ENCODE results near the gene AEBP2. TPM values are rescaled to one million over a fixed set of nuclear protein-coding genes. Genes with fewer than 3 reads are reported as not detected.
"Not testable (repeated sequence)": the region's sequence is repeated elsewhere in the genome, so short reads cannot be mapped to it uniquely, and the experiment has no call there.

Gene AEBP2
- 21.7 and 61.7 TPM in 2 replicates for total RNA-seq

GRCh38 chr12:19439059-19440018, at the start of gene AEBP2:
Gene AEBP2 (plus strand): TSS chr12:19439492. CDS start chr12:19439700, 208 bp downstream.
- peak; percentile 80 for DNase-seq (ENCODE audit: low read depth)

GRCh38 chr12:19390051-19390598, 49.2 kb upstream of the AEBP2 start:
- peak; percentile 65 for DNase-seq (ENCODE audit: low read depth)

- not testable (repeated sequence) for DNase-seq (ENCODE audit: low read depth)
Observed at GRCh38 chr12:19392644-19393043, 46.6 kb upstream of the AEBP2 start.

- no peak for DNase-seq (ENCODE audit: low read depth)
Observed at GRCh38 chr12:19394385-19394784, 44.9 kb upstream of the AEBP2 start.

- no peak for DNase-seq (ENCODE audit: low read depth)
Observed at GRCh38 chr12:19397534-19397933, 41.8 kb upstream of the AEBP2 start.

- DNase-seq (ENCODE audit: low read depth): no peak
Observed at GRCh38 chr12:19398376-19399363, 40.6 kb upstream of the AEBP2 start.

GRCh38 chr12:19400649-19401285, 38.5 kb upstream of the AEBP2 start:
- not testable (repeated sequence) for DNase-seq (ENCODE audit: low read depth)

GRCh38 chr12:19402211-19402610, 37.1 kb upstream of the AEBP2 start:
- DNase-seq (ENCODE audit: low read depth): no peak

GRCh38 chr12:19402743-19403431, 36.4 kb upstream of the AEBP2 start:
- peak; percentile 60 for DNase-seq (ENCODE audit: low read depth)

- no peak for DNase-seq (ENCODE audit: low read depth)
Observed at GRCh38 chr12:19404242-19404880, 34.9 kb upstream of the AEBP2 start.

- no peak for DNase-seq (ENCODE audit: low read depth)
Observed at GRCh38 chr12:19409376-19409775, 29.9 kb upstream of the AEBP2 start.

- DNase-seq (ENCODE audit: low read depth): no peak
Observed at GRCh38 chr12:19410211-19410610, 29.1 kb upstream of the AEBP2 start.

- no peak for DNase-seq (ENCODE audit: low read depth)
Observed at GRCh38 chr12:19410629-19411185, 28.6 kb upstream of the AEBP2 start.

- no peak for DNase-seq (ENCODE audit: low read depth)
Observed at GRCh38 chr12:19411234-19412204, 27.8 kb upstream of the AEBP2 start.

- DNase-seq (ENCODE audit: low read depth): no peak
Observed at GRCh38 chr12:19412844-19413243, 26.4 kb upstream of the AEBP2 start.

GRCh38 chr12:19413582-19413981, 25.7 kb upstream of the AEBP2 start:
- DNase-seq (ENCODE audit: low read depth): not testable (repeated sequence)

GRCh38 chr12:19415563-19415962, 23.7 kb upstream of the AEBP2 start:
- DNase-seq (ENCODE audit: low read depth): no peak

- DNase-seq (ENCODE audit: low read depth): no peak
Observed at GRCh38 chr12:19419086-19419485, 20.2 kb upstream of the AEBP2 start.

Measured in renal cortical epithelial cell (primary cell).